Stimulated activated naive CD8-positive, alpha-beta T cell treated with anti-CD3 and anti-CD28 coated beads, Interleukin-15, amount 100 ng/mL, for 72 hours (primary cell): ENCODE measurements around the gene INIP.
"Not testable (repeated sequence)": the region's sequence is repeated elsewhere in the genome, so short reads cannot be mapped to it uniquely, and the experiment has no call there.

Experiments used
- ATAC-seq: fragments of 150-1000 bp; cut with Tn5 transposase; 2 replicates; pipeline ENCODE4 v1.10.0; 2021; ENCODE audit warnings: mild to moderate bottlenecking, moderate library complexity
- DNase-seq, 2 donors: peaks; one replicate each; pipeline ENCODE4 v3.0.0; 2021 to 2022
- H3K27ac Mint-ChIP-seq, 2 donors: one replicate each; pipeline ENCODE4 v1.8.0; 2022; ENCODE audit warnings: mild to moderate bottlenecking in 2 of 2, mixed read lengths in 2 of 2, moderate library complexity in 2 of 2
- H3K27me3 Mint-ChIP-seq: one replicate; pipeline ENCODE4 v1.8.0; 2022; ENCODE audit warnings: mixed read lengths
- H3K4me1 Mint-ChIP-seq: one replicate; pipeline ENCODE4 v1.8.0; 2022; ENCODE audit warnings: mild to moderate bottlenecking, mixed read lengths
- H3K4me3 Mint-ChIP-seq, 2 donors: one replicate each; pipeline ENCODE4 v1.8.0; 2022; ENCODE audit warnings: mild to moderate bottlenecking in 2 of 2, mixed read lengths in 2 of 2, moderate library complexity in 1 of 2
- H3K9me3 Mint-ChIP-seq, 2 donors: one replicate each; pipeline ENCODE4 v1.8.0; 2022; ENCODE audit warnings: mixed read lengths in 2 of 2

INIP gene

DNA sequence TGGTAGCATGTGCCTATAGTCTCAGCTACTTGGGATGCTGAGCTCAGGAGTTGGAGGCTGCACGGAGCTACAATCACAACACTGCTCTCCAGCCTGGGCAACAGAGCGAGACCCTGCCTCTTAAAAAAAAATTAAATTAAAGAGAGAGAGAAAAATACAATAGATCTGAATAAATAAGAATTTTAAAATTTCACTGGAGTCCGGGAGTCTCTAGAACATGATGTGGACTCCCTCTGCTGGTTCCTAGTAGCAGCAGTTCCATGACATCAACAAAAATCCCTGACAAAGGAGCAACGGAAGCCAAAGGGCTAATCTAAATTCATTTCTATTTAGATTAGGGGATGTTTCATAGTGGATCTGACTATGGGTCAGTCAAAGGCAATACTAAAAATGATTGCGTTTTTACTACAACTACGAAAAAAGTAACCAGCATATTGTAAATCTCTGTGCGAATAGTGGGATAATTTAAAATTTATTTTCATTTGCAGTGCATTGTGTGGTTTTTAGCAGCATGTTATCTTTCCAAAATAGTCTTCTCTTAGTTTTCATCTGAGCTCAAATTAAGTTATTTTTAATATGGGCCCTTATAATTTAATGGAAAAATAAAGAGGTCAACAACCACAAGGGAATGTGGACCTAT, 6.7 kb downstream of the INIP start:
- H3K9me3 Mint-ChIP-seq, result no peaks in the 10 kb centered on the region
- DNase-seq (no peak), ATAC-seq (no peak)
- peaks cover 50% of the 10 kb centered on the region for H3K4me1 Mint-ChIP-seq
- no peak overlapping the region for H3K4me3 Mint-ChIP-seq
- H3K27me3 Mint-ChIP-seq, result no peaks in the 10 kb centered on the region
- H3K27ac Mint-ChIP-seq, result no peak overlapping the region

DNA sequence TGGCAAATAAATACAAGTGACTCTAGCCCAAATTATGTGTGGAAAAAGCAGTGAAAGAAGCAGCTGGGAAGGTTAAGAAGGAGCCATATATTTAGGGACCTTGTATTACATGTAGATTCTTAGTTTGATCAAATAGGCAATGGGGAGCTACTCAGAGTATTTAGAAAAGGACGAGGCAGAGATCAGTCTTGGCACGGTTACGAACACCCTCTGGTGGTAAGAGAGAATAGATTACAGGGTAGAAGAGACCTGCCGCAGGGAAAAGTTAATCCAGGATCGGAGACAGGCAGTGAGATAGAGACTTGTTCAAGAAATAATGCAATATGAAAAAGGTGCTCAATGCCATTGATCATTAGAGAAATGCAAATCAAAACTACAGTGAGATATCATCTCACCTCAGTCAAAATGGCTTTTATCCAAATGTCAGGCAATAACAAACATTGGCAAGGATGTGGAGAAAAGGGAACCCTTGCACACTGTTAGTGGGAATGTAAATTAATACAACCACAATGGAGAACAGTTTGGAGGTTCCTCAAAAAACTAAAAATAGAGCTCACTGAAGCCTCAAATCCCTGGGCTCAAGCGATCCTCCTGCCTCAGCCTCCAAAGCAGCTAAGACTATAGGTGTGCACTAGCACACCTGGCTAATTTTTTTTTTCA, 12.0 kb downstream of the INIP start:
- no peaks in the 10 kb centered on the region for H3K27me3 Mint-ChIP-seq
- peaks cover 32% of the 10 kb centered on the region for H3K4me1 Mint-ChIP-seq
- no peaks in the 10 kb centered on the region for H3K9me3 Mint-ChIP-seq
- ATAC-seq (no peak), DNase-seq (no peak)
- no peak overlapping the region for H3K27ac Mint-ChIP-seq
- no peak overlapping the region for H3K4me3 Mint-ChIP-seq

DNA sequence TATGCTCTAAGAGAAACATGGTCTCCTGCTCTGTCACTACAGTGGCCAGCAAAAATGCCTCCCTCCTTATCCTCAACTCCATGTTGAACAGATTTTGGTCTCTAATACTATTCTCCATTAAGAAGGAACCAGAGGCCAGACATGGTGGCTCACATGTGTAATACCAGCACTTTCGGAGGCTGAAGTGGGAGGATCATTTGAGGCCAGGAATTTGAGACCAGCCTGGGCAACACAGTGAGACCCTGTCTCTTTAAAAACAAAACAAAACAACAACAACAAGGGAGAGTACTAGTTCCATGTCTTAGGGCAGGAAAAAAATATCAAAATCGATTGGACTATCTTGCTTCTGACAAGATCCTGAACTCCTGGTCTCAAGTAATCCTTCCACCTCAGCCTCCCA, 14.6 kb downstream of the INIP start:
- no peak for ATAC-seq
- Mint-ChIP-seq H3K9me3 (no peaks in the 10 kb centered on the region), H3K27me3 (no peaks in the 10 kb centered on the region), H3K4me1 (peaks cover 29% of the 10 kb centered on the region), H3K27ac (no peak overlapping the region), H3K4me3 (no peak overlapping the region)
- DNase-seq, result no peak

DNA sequence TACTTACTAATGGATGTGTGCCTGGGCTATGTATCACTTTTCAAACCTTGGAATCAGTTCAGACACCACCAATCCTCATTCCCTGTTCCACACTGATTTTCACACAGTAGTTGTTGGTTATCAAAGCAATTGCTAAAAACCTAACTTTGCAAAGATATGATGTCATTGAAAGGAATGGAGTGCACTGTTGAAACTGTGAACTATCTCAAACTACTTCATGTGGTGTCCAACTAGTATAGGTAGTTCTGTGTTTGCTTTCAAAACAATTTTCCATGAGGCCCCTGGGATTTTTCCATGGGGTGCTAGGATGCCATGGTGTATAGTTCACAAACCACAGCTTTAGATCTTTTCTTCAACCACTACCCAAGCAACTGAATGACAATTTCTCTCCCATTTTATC, 17.8 kb downstream of the INIP start:
- Mint-ChIP-seq H3K4me3 (no peak overlapping the region), H3K27ac (peak overlapping the region in 1 of 2 donors; percentile 40), H3K4me1 (peaks cover 23% of the 10 kb centered on the region), H3K9me3 (no peaks in the 10 kb centered on the region), H3K27me3 (no peaks in the 10 kb centered on the region)
- DNase-seq (no peak), ATAC-seq (peak; percentile 49)

DNA sequence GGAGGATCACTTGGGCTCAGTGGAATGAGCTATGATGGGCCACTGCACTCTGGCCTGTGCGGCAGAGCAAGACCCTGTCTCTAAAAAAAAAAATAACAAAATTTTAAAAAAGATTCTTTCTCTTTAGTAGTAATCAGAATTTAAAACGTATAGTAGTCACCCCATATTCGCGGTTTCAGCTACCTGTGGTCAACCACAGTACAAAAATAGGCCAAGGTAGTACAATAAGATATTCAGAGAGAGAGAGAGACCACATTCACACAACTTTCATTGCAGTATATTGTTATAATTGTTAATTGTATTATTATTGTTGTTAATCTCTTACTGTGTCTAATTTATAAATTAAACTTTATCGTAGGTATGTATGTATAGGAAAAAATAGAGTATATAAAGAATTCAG, 18.7 kb downstream of the INIP start:
- H3K27me3 Mint-ChIP-seq, result no peaks in the 10 kb centered on the region
- H3K4me1 Mint-ChIP-seq, result peaks cover 23% of the 10 kb centered on the region
- H3K4me3 Mint-ChIP-seq, result no peak overlapping the region
- H3K9me3 Mint-ChIP-seq, result no peaks in the 10 kb centered on the region
- DNase-seq (peak in 1 of 2 donors; percentile 26), ATAC-seq (peak; percentile 80)
- H3K27ac Mint-ChIP-seq, result peak overlapping the region in 1 of 2 donors; percentile 65

DNA sequence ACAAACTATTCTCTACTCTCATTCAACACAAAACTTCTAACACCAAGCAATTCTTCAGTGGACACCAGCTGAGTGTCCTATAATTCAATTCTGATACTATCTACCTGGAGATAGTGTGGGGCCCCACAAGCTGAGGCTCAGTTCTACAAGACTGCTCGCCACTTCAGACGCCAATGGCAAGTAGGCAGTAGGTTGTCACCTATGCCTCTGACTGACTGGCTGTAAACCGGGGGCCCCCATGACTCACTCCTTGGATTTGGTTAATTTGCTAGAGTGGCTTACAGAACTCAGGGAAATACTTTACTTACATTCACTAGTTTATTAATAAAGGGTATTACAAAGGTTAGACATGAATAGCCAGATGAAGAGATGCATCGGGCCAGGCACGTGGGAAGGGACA, 21.5 kb downstream of the INIP start:
- Mint-ChIP-seq H3K4me1 (peaks cover 23% of the 10 kb centered on the region), H3K9me3 (no peaks in the 10 kb centered on the region), H3K27me3 (no peaks in the 10 kb centered on the region), H3K27ac (peak overlapping the region in 1 of 2 donors; percentile 81), H3K4me3 (no peak overlapping the region)
- DNase-seq (no peak), ATAC-seq (no peak)

DNA sequence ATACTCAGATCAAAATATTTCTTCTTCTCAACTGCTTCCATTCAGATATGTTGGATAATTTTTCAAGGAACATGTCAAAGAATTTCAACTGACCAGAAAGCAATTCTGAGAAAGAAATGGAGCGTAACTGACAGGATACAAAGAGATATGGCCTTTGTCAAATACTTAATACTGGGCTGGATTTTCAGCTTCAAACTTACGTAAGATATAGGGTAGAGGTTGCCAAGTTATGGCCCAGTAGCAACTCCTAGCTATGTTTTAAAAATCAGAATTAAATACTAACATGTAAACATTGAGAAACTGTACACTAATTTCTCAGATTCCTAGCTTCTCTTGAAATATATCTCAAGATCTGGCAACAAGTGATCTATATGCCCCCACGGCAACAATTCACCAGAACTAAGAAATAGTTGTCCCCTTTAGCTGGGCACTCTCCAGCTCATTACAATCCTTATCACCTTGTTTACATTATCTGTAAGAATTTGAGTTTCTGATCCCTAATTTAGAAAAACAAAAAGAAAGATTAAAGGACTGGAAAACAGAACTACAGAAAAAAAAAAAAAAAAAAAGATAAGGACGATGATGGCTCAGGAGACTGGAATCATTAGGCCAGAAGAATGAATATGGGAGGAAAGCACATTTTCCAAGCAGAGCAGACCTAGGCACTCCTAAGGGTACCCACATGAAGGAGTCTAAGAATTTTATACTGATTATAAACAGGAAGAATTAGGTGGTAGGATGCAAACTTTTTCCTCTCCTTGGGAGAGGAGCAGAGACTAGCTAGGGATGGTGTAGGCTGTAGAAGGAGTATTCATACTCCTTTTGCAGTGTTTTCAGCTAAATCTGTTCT, 23.0 kb downstream of the INIP start:
- DNase-seq, result no peak
- Mint-ChIP-seq H3K9me3 (no peaks in the 10 kb centered on the region), H3K27ac (no peak overlapping the region), H3K4me3 (no peak overlapping the region), H3K4me1 (peaks cover 18% of the 10 kb centered on the region), H3K27me3 (no peaks in the 10 kb centered on the region)
- no peak for ATAC-seq

DNA sequence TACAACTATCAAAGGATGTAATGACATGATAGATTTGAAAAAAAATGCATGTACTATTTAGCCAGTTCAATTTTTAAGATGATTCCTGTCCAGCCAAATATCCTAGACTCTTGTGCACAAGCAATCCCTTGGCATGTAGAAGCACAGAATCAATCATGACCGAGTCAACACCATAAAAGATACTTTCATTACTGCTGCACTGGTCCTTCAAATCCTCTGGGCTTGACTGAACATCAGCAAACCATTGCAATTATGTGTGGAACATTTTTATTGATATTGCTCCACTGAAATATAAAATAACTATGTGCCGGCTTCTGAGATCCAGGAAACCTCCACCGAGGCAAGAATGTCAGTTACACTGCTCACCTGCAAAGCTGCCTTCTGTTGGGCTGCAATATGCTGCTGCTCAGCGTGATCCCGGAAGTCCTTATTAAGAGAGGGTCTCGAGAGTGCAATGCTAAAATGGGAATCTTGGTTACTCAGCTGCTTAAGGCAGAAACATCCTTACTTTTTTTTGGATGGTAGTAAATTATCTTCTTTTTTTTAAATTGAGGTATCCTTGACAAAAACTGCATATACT, 28.7 kb downstream of the INIP start:
- Mint-ChIP-seq H3K27me3 (no peaks in the 10 kb centered on the region), H3K4me1 (no peaks in the 10 kb centered on the region), H3K9me3 (no peaks in the 10 kb centered on the region), H3K27ac (no peak overlapping the region), H3K4me3 (no peak overlapping the region)
- ATAC-seq, result no peak
- no peak for DNase-seq

DNA sequence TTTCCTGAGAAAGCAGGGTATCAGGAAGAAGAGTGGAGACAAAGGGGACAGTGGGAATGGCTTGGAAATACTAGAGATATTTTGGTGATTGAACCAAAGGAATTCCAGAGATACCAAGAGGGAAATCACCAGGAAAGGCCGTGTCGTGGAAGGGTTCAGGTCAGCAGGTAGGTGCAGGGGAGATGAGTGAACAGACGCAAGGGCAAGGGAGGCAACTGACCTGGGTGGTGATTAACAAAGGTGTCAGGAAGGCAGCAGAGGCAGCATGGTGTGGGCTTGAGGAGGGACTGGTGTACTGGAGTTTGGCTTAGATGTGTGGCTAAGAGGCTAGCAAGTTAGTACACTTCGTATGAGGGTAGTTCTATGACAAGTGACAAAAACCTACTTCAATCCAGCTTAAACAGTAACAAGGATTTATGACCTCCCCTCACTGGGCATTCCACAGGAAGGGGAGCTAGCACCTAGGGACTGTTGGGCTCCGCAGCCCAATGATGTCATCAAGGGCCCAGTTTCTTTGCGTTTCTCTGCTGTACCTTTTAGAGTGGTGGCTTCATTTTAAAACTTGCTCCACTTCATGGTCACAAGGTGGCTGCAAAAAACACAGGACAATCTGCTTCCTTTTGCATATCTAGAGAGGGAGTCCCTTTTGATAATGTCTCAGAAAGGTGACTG, 37.0 kb downstream of the INIP start:
- peaks cover 17 to 25% of the 10 kb centered on the region in 2 donors for H3K9me3 Mint-ChIP-seq
- H3K4me1 Mint-ChIP-seq, result peaks cover 13% of the 10 kb centered on the region
- H3K27me3 Mint-ChIP-seq, result no peaks in the 10 kb centered on the region
- no peak overlapping the region for H3K4me3 Mint-ChIP-seq
- ATAC-seq (no peak), DNase-seq (no peak)
- H3K27ac Mint-ChIP-seq, result no peak overlapping the region

DNA sequence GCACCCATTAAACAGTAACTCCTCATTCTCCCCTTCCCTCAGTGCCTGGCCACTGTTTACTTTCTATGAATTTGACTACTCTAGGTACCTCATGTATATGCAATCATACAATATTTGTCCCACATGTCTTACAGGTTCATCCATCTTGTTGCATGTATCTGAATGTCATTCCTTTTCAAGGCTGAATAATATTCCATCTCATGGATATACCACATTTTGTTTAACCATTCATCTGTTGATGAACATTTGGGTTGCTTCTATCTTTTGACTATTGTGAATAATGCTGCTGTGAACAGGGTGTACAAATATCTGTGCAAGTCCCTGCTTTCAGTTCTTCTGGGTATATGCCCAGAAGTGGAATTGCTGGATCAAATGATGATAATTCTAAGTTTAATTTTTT, 40.9 kb downstream of the INIP start:
- H3K27ac Mint-ChIP-seq, result no peak overlapping the region
- ATAC-seq (no peak), DNase-seq (no peak)
- peaks cover 1% of the 10 kb centered on the region for H3K4me1 Mint-ChIP-seq
- peaks cover 17 to 25% of the 10 kb centered on the region in 2 donors for H3K9me3 Mint-ChIP-seq
- H3K27me3 Mint-ChIP-seq, result no peaks in the 10 kb centered on the region
- H3K4me3 Mint-ChIP-seq, result no peak overlapping the region

DNA sequence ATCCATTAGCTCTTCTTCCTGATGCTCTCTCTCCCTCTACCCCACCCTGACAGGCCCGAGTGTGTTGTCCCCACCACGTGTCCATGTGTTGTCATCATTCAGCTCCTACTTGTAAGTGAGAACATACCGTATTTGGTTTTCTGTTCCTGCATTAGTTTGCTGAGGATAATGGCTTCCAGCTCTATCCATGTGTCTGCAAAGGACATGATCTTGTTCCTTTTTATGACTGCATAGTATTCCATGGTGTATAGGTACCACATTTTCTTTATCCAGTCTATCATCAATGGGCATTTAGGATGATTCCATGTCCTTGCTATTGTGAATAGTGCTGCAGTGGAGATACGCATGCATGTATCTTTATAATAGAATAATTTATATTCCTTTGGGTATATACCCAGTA, 44.7 kb downstream of the INIP start:
- DNase-seq, ATAC-seq, H3K4me3 Mint-ChIP-seq, H3K27me3 Mint-ChIP-seq, H3K4me1 Mint-ChIP-seq, H3K27ac Mint-ChIP-seq: not testable (repeated sequence)
- H3K9me3 Mint-ChIP-seq, result peaks cover 10 to 14% of the 10 kb centered on the region in 2 donors

DNA sequence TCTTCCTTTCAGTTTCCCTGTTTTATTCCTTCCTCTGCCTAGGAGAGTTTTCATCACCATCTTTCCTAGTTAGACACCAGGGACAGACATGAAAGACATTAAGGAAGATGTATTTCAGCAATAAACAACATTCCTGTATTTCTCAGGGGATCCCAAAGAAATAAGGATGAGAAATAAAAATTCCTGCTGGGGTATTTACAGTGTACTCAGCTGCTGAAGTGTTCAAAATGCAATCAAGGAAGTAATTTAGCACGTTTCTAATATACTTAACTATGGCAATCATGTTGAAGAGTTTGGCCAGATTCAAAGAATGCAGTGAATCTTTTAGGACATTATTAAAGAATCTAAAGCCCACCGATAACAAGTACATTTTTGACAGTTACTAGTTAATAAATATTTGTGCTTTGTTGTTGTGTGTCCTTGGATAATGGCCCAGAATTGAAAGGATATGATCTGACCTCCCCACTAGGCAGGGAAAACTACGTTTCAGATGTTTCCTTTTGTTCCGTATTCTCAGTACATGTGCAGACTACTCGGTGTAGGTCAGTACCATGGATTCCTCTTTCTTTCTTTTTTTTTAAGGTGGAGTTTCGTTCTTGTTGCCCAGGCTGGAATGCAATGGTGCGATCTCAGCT, 46.8 kb downstream of the INIP start:
- H3K4me3 Mint-ChIP-seq, result no peak overlapping the region
- H3K27ac Mint-ChIP-seq, result no peak overlapping the region
- H3K4me1 Mint-ChIP-seq, result no peaks in the 10 kb centered on the region
- H3K9me3 Mint-ChIP-seq, result no peaks in the 10 kb centered on the region
- H3K27me3 Mint-ChIP-seq, result no peaks in the 10 kb centered on the region
- ATAC-seq, result no peak
- DNase-seq, result no peak

DNA sequence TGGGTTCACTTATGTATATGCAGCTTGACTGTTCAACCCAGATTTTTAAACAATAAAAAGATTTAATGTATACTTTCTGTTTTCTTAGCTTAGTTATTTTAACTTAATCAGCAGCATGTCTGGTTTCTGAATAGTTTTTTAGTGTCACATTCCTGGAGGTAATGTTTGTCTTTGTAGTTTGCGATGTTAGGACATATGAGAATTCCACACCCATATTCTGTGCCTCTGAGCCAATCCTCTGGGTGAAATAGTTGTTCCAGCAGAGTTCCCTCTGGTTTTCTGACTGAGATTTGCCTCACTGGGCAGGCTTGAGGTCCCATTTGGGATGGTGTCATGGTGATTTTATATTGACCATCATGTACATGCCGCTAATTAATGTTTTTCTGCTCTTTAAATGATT, 48.6 kb downstream of the INIP start:
- no peak for ATAC-seq
- H3K4me1 Mint-ChIP-seq, result no peaks in the 10 kb centered on the region
- no peaks in the 10 kb centered on the region for H3K27me3 Mint-ChIP-seq
- no peak overlapping the region for H3K27ac Mint-ChIP-seq
- no peak for DNase-seq
- H3K9me3 Mint-ChIP-seq, result no peaks in the 10 kb centered on the region
- H3K4me3 Mint-ChIP-seq, result no peak overlapping the region

DNA sequence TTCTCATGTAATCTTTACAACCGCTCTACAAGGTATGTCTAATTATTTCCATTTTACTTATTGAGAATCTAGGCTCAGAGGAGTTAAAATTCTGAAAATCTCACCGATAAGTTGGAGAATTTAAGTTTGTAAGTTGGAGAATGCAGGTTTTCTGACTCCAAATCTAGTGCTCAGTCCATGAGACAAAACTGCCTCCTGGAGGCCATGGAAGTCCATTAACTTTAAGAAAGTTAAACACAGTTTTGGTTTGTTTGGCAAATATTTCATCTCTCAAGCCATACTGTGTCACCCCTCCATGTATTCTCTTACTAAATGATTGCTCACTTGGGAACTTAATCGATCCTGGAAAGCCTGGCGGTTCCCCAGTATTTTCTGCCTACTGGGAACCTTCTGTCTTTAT, 52.6 kb downstream of the INIP start:
- no peak overlapping the region for H3K4me3 Mint-ChIP-seq

DNA sequence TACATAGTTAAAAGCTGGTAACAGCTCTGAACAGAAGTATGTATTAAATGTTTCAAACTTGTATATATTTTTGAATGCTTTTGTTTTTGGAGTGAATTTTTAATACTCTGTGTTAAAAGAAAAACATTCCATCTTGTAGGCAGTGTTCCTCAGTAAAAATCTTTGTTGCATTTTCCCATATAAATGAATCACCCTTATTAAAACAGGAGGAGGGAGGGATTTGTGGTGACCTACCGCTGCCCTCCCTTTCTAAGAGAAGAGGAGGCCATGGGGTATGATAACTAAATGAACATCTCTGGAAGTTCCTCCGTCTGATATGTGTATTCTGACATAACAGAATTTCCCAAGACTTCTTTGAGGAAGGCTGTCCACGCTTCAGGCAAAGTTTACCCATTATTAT, 53.4 kb downstream of the INIP start:
- H3K9me3 Mint-ChIP-seq, result no peaks in the 10 kb centered on the region
- DNase-seq (no peak), ATAC-seq (no peak)
- no peaks in the 10 kb centered on the region for H3K4me1 Mint-ChIP-seq
- H3K4me3 Mint-ChIP-seq, result no peak overlapping the region
- H3K27ac Mint-ChIP-seq, result no peak overlapping the region
- H3K27me3 Mint-ChIP-seq, result no peaks in the 10 kb centered on the region

More for the DNA sequence above, 52.6 kb downstream of the INIP start:
- DNase-seq, result no peak
- Mint-ChIP-seq H3K9me3 (no peaks in the 10 kb centered on the region), H3K4me1 (no peaks in the 10 kb centered on the region), H3K27ac (no peak overlapping the region), H3K27me3 (no peaks in the 10 kb centered on the region)
- ATAC-seq, result no peak
